H1 (cell line): ENCODE measurements around the gene CRHR2. TPM values are rescaled to one million over a fixed set of nuclear protein-coding genes. Genes with fewer than 3 reads are reported as not detected.
A peak's percentile ranks its signal among the peaks of the same experiment; 100 is the strongest.

ENCODE experiments used
- CTCF ChIA-PET: fragments of 300-600 bp; sonication (Branson Sonifier 250); formaldehyde crosslinking; loops from one replicate; lab custom pipeline; 2021; ENCODE audit not compliant: partially characterized antibody; lab: Charles Lee
- POLR2A ChIA-PET: fragments of 300-600 bp; sonication (Branson Sonifier 250); formaldehyde crosslinking; loops from one replicate; lab custom pipeline; 2021; ENCODE audit warnings: inconsistent platforms; ENCODE audit not compliant: partially characterized antibody; lab: Charles Lee
- DNase-seq, 2 experiments: peaks; one replicate each; pipeline versions ENCODE4 v3.0.0 to v3.0.0-alpha.2; 2010 to 2022; ENCODE audit warnings: low spot score in 2 of 2, low read depth in 1 of 2, mixed read lengths in 1 of 2
- FAIRE-seq: peaks from 2 replicates; lab custom pipeline; 2011; peaks lifted over from hg19 to GRCh38; lab: Jason Lieb, UNC
- H2AFZ ChIP-seq: 2 replicates; pipeline ENCODE4 v1.8.1; 2012; ENCODE audit warnings: low read length, inconsistent platforms
- H2AK5ac ChIP-seq: 2 replicates; pipeline ENCODE4 v1.6.1; 2013; ENCODE audit warnings: low read depth, low read length
- H2BK120ac ChIP-seq: replicated peaks from 2 replicates; pipeline ENCODE3; 2013; ENCODE audit warnings: low read depth, low read length, inconsistent platforms
- H2BK12ac ChIP-seq: 2 replicates; pipeline ENCODE4 v1.6.1; 2013; ENCODE audit warnings: low read depth, low read length
- H2BK15ac ChIP-seq: 2 replicates; pipeline ENCODE4 v1.6.1; 2013; ENCODE audit warnings: low read length
- H2BK20ac ChIP-seq: 2 replicates; pipeline ENCODE4 v1.6.1; 2013; ENCODE audit warnings: low read length
- H2BK5ac ChIP-seq: 2 replicates; pipeline ENCODE4 v1.6.1; 2013; ENCODE audit warnings: low read depth, low read length
- H3K14ac ChIP-seq: 2 replicates; pipeline ENCODE4 v1.6.1; 2013; ENCODE audit warnings: inconsistent platforms; ENCODE audit not compliant: insufficient read length
- H3K18ac ChIP-seq: 2 replicates; pipeline ENCODE4 v1.6.1; 2013; ENCODE audit warnings: low read length; ENCODE audit errors: extremely low read depth
- H3K23ac ChIP-seq: 2 replicates; pipeline ENCODE4 v1.6.1; 2013; ENCODE audit warnings: inconsistent platforms; ENCODE audit not compliant: insufficient read length
- H3K23me2 ChIP-seq: 2 replicates; pipeline ENCODE4 v1.6.1; 2013; ENCODE audit warnings: low read depth, low read length
- H3K27ac ChIP-seq: 2 replicates; pipeline ENCODE4 v1.6.1; 2011; ENCODE audit warnings: low read depth, low read length, inconsistent platforms
- H3K27me3 ChIP-seq, 4 experiments: replicated peaks in 1 of 4; 1 replicate in 1 of 4; 2 replicates in 3 of 4; pipeline versions ENCODE4 v1.6.1 to v1.8.1; 2011 to 2013; ENCODE audit warnings: low read length in 3 of 4, mild to moderate bottlenecking in 3 of 4, inconsistent platforms in 2 of 4, mixed read lengths in 2 of 4, moderate library complexity in 1 of 4; ENCODE audit not compliant: control insufficient read depth in 3 of 4, insufficient read depth in 3 of 4; ENCODE audit errors: extremely low read depth in 1 of 4
- H3K36me3 ChIP-seq, 4 experiments: 2 replicates each; pipeline versions ENCODE4 v1.6.1 to v1.8.1; 2011 to 2013; ENCODE audit warnings: mild to moderate bottlenecking in 4 of 4, low read length in 3 of 4, moderate library complexity in 2 of 4, control low read depth in 1 of 4, inconsistent platforms in 1 of 4; ENCODE audit not compliant: insufficient read depth in 4 of 4, control insufficient read depth in 2 of 4
- H3K4ac ChIP-seq: replicated peaks from 2 replicates; pipeline ENCODE3; 2013; ENCODE audit warnings: low read length, low read depth, mixed read lengths, inconsistent platforms; ENCODE audit not compliant: insufficient read length
- H3K4me1 ChIP-seq, 4 experiments: replicated peaks in 1 of 4; 1 replicate in 1 of 4; 2 replicates in 3 of 4; pipeline versions ENCODE4 v1.6.1 to v1.8.1; 2011 to 2013; ENCODE audit warnings: low read length in 3 of 4, inconsistent platforms in 2 of 4, mixed read lengths in 1 of 4; ENCODE audit not compliant: insufficient read depth in 4 of 4, control insufficient read depth in 3 of 4
- H3K4me2 ChIP-seq, 2 experiments: 2 replicates each; pipeline versions ENCODE4 v1.6.1 to v1.8.1; 2011 to 2013; ENCODE audit warnings: low read depth in 2 of 2, low read length in 2 of 2, control low read depth in 1 of 2, inconsistent platforms in 1 of 2, mild to moderate bottlenecking in 1 of 2; ENCODE audit not compliant: insufficient read depth in 1 of 2
- H3K4me3 ChIP-seq, 4 experiments: fragments of 200-600, 300-600 bp in 1 of 4; sonication (generic), shearing (Covaris generic), sonication (Bioruptor Twin) in 1 of 4; 2 replicates each; pipeline versions ENCODE4 v1.5.1 to v1.8.1; 2011 to 2016; ENCODE audit warnings: low read length in 4 of 4, low read depth in 3 of 4, control low read depth in 2 of 4, inconsistent platforms in 2 of 4, mild to moderate bottlenecking in 2 of 4, mixed read lengths in 1 of 4, moderate library complexity in 1 of 4; ENCODE audit not compliant: insufficient read depth in 2 of 4; ENCODE audit errors: extremely low read depth in 1 of 4
- H3K56ac ChIP-seq: replicated peaks from 2 replicates; pipeline ENCODE3; 2013; ENCODE audit warnings: low read depth, mild to moderate bottlenecking, mixed read lengths, low read length, inconsistent platforms; ENCODE audit not compliant: insufficient read length
- H3K79me1 ChIP-seq: 2 replicates; pipeline ENCODE4 v1.6.1; 2013; ENCODE audit warnings: low read depth, low read length, control low read depth
- H3K79me2 ChIP-seq, 2 experiments: 2 replicates each; pipeline versions ENCODE4 v1.6.1 to v1.8.1; 2012 to 2013; ENCODE audit warnings: low read length in 2 of 2, mild to moderate bottlenecking in 2 of 2, inconsistent platforms in 1 of 2; ENCODE audit not compliant: insufficient read depth in 2 of 2, control insufficient read depth in 1 of 2
- H3K9ac ChIP-seq, 4 experiments: replicated peaks in 1 of 4; 1 replicate in 1 of 4; 2 replicates in 3 of 4; pipeline versions ENCODE4 v1.6.1 to v1.8.1; 2011 to 2013; ENCODE audit warnings: low read depth in 3 of 4, low read length in 3 of 4, control low read depth in 2 of 4, mild to moderate bottlenecking in 2 of 4, moderate library complexity in 2 of 4, inconsistent platforms in 1 of 4; ENCODE audit errors: extremely low read depth in 1 of 4
- H3K9me3 ChIP-seq, 2 experiments: 2 replicates each; pipeline versions ENCODE4 v1.6.1 to v1.8.1; 2012 to 2013; ENCODE audit warnings: mild to moderate bottlenecking in 2 of 2, moderate library complexity in 2 of 2, control low read depth in 1 of 2, inconsistent platforms in 1 of 2, low read depth in 1 of 2, low read length in 1 of 2, mixed read lengths in 1 of 2; ENCODE audit not compliant: insufficient read depth in 2 of 2
- H4K20me1 ChIP-seq, 2 experiments: replicated peaks in 1 of 2; 2 replicates each; pipeline versions ENCODE3 to v1.8.1; 2011 to 2013; ENCODE audit warnings: inconsistent platforms in 2 of 2, low read length in 2 of 2, mild to moderate bottlenecking in 1 of 2; ENCODE audit not compliant: insufficient read depth in 2 of 2, control insufficient read depth in 1 of 2
- H4K5ac ChIP-seq: 2 replicates; pipeline ENCODE4 v1.6.1; 2013; ENCODE audit warnings: low read length, low read depth, mixed read lengths, inconsistent platforms; ENCODE audit not compliant: insufficient read length
- H4K8ac ChIP-seq: 2 replicates; pipeline ENCODE4 v1.8.0; 2013; ENCODE audit warnings: mild to moderate bottlenecking, moderate library complexity, low read length, inconsistent platforms; ENCODE audit not compliant: insufficient read depth; ENCODE audit errors: extremely low read depth
- H4K91ac ChIP-seq: replicated peaks from 2 replicates; pipeline ENCODE3; 2013; ENCODE audit warnings: low read length, mixed read lengths, inconsistent platforms; ENCODE audit not compliant: insufficient read length
- ATF2 ChIP-seq: IDR thresholded peaks from 2 replicates; pipeline ENCODE4 v1.6.1; 2012; ENCODE audit warnings: low read length, inconsistent platforms
- EP300 ChIP-seq, 2 experiments: IDR thresholded peaks; 1 replicate in 1 of 2; 2 replicates in 1 of 2; pipeline ENCODE4 v1.6.1; 2011 to 2012; ENCODE audit warnings: low read depth in 2 of 2, low read length in 2 of 2, mild to moderate bottlenecking in 2 of 2, borderline replicate concordance in 1 of 2, inconsistent platforms in 1 of 2, moderate library complexity in 1 of 2
- FOSL1 ChIP-seq: IDR thresholded peaks from 2 replicates; pipeline ENCODE4 v1.6.1; 2011; ENCODE audit warnings: mild to moderate bottlenecking, low read depth, low read length, moderate library complexity; ENCODE audit not compliant: insufficient read depth
- RAD21 ChIP-seq, 2 experiments: IDR thresholded peaks in 1 of 2; conservative IDR thresholded peaks in 1 of 2; 2 replicates each; pipeline ENCODE4 v1.6.1; 2011; ENCODE audit warnings: low read depth in 2 of 2, low read length in 2 of 2, improper control_type of control experiment in 1 of 2, inconsistent platforms in 1 of 2, mild to moderate bottlenecking in 1 of 2, moderate library complexity in 1 of 2
- RBBP5 ChIP-seq: IDR thresholded peaks from 2 replicates; pipeline ENCODE4 v1.7.1; 2012; ENCODE audit warnings: low read depth, mild to moderate bottlenecking, inconsistent platforms, low read length, moderate library complexity, borderline replicate concordance
- RXRA ChIP-seq: IDR thresholded peaks from 2 replicates; pipeline ENCODE4 v1.6.1; 2011; ENCODE audit warnings: low read depth, mild to moderate bottlenecking, low read length, moderate library complexity; ENCODE audit not compliant: insufficient read depth
- SIRT6 ChIP-seq: IDR thresholded peaks from one replicate; pipeline ENCODE4 v1.7.1; 2012; ENCODE audit warnings: low read length, inconsistent platforms
- TAF1 ChIP-seq: IDR thresholded peaks from 2 replicates; pipeline ENCODE4 v1.6.1; 2011; ENCODE audit warnings: mild to moderate bottlenecking, low read depth, low read length
- TEAD4 ChIP-seq: IDR thresholded peaks from 2 replicates; pipeline ENCODE4 v1.6.1; 2012; ENCODE audit warnings: low read depth, low read length, inconsistent platforms, mixed read lengths
- WGBS, 2 experiments: shearing (Covaris generic) in 1 of 2; methylation state at CpG; one replicate each; pipeline versions ENCODE4 v1.1.6 to v1.1.7; 2013 to 2015; ENCODE audit warnings: low lambda C conversion rate in 2 of 2, mixed read lengths in 2 of 2, inconsistent platforms in 1 of 2, low coverage in 1 of 2, missing lambda C conversion rate in 1 of 2; ENCODE audit not compliant: insufficient replicate concordance in 2 of 2, insufficient coverage in 1 of 2, insufficient read length in 1 of 2; ENCODE audit errors: extremely low coverage in 1 of 2, missing lambda C conversion rate in 1 of 2; 5-methylcytosine and 5-hydroxymethylcytosine counted together
- polyA plus RNA-seq, 7 experiments: library from polyadenylated mRNA; depleted of rRNA in 3 of 7; stranded (reverse) in 5 of 7; unstranded in 2 of 7; fragments of >200 nt in 5 of 7; fragments of 200-250 nt in 2 of 7; gene quantifications; 1 replicate in 5 of 7; 2 replicates in 1 of 7; 4 replicates in 1 of 7; pipeline versions ENCODE4 v1.2.1 to v1.2.3, GENCODE V29; 2011 to 2013; ENCODE audit warnings: missing spikeins in 2 of 7, mixed read lengths in 2 of 7
- total RNA-seq: library from RNA; stranded (reverse); fragmentation: NEBNext Ultra II Directional; extraction: Animal tissue kit (Norgen Biotek cat#: 25700); gene quantifications from 2 replicates; pipeline ENCODE4 v1.2.1, GENCODE V29; 2021

Gene CRHR2
- total and polyA plus RNA-seq, 2 of the 8 experiments (the other 6 are each of a cell fraction or from before 2014, with no cell fraction given) = 0.37 to 1.3 TPM

GRCh38 chr7:30702200-30702599 lies 19.9 kb upstream of the CRHR2 start:
- Histone ChIP-seq H3K79me1 (no peaks in the 10 kb centered on the region), H3K4me1 (peaks cover 0 to 13% (median 8%) of the 10 kb centered on the region in 4 experiments; a peak in 6 of 7 replicates), H3K56ac (no peak overlapping the region), H3K23me2 (no peaks in the 10 kb centered on the region), H3K23ac (no peak overlapping the region), H3K18ac (0 out of 2 replicates have a peak overlapping the region, but pooled peaks have one; percentile 2), H2BK120ac (no peak overlapping the region), H4K91ac (no peak overlapping the region), H4K20me1 (no peaks in the 10 kb centered on the region), H2AK5ac (no peak overlapping the region), H3K14ac (no peak overlapping the region), H2BK15ac (0 out of 2 replicates have a peak overlapping the region, but pooled peaks have one; percentile 61), H3K9me3 (no peaks in the 10 kb centered on the region), H3K36me3 (no peaks in the 10 kb centered on the region), H3K79me2 (no peaks in the 10 kb centered on the region), H2AFZ (no peak overlapping the region), H3K4ac (no peak overlapping the region), H3K4me2 (no peak overlapping the region), H2BK5ac (0 out of 2 replicates have a peak overlapping the region, but pooled peaks have one; percentile 24), H4K5ac (no peak overlapping the region), H3K9ac (no peak overlapping the region), H2BK20ac (no peak overlapping the region), H3K27ac (no peak overlapping the region), H2BK12ac (no peak overlapping the region), H3K4me3 (no peak overlapping the region), H3K27me3 (no peaks in the 10 kb centered on the region; a peak in 1 of 7 replicates), H4K8ac (no peak overlapping the region)
- POLR2A ChIA-PET = interaction anchor here (1.0 to 1.4 kb wide), 2 partner anchors 9 to 18 kb away, joined by 3 read pairs; no protein-coding TSS in a partner anchor
- CTCF ChIA-PET = interaction anchor here (0.9 to 9.9 kb wide), 20 partner anchors 8 to 62 kb away, joined by 3 to 162 read pairs (median 5); partner anchors contain the start of gene CRHR2
- FAIRE-seq = peak; percentile 55
- DNase-seq = no peak
- 70% methylated on average over 1 of the region's 1 CpG; no CpG with 5 or more reads in 1 of the 2 experiments for WGBS, 2 experiments
- no peak for TF ChIP-seq EP300 (IDR thresholded peaks at IDR 0.05; ENCODE audit: borderline replicate concordance in 1 of 2, low read depth in 2 of 2, low read length in 2 of 2)
- TF ChIP-seq SIRT6 = no peak
- TF ChIP-seq RXRA = no peak
- no peak for TF ChIP-seq ATF2
- TF ChIP-seq TEAD4 = no peak
- no peak for TF ChIP-seq RBBP5
- no peak for TF ChIP-seq TAF1
- TF ChIP-seq RAD21 (IDR thresholded peaks at IDR 0.05 in 1 of 2, conservative IDR thresholded peaks at IDR 0.05 in 1 of 2; ENCODE audit: low read depth in 2 of 2, low read length in 2 of 2) = peak; percentile 55 to 65
- no peak for TF ChIP-seq FOSL1
